IMR-90 (cell line): Measurements from ENCODE around the gene SERPINI1.

Experiments used
- CEBPB ChIP-seq: IDR thresholded peaks from 2 replicates; pipeline ENCODE4 v1.6.1; 2012; ENCODE audit warnings: low read depth, low read length, improper control_type of control experiment
- FOS ChIP-seq: fragments of 150-350 bp; IDR thresholded peaks from 2 replicates; pipeline ENCODE4 v1.6.1; 2016; ENCODE audit warnings: low read depth, low read length
- MAFK ChIP-seq: IDR thresholded peaks from 2 replicates; pipeline ENCODE4 v1.6.1; 2012; ENCODE audit warnings: low read depth, low read length, improper control_type of control experiment
- MAZ ChIP-seq: IDR thresholded peaks from 2 replicates; pipeline ENCODE4 v1.6.1; 2012; ENCODE audit warnings: low read depth, mild to moderate bottlenecking, low read length, improper control_type of control experiment, moderate library complexity, borderline replicate concordance
- MXI1 ChIP-seq: IDR thresholded peaks from 2 replicates; pipeline ENCODE4 v1.6.1; 2012; ENCODE audit warnings: low read depth, mild to moderate bottlenecking, low read length, moderate library complexity, borderline replicate concordance
- POLR2A ChIP-seq: IDR thresholded peaks from 2 replicates; pipeline ENCODE4 v1.6.1; 2012; ENCODE audit warnings: mild to moderate bottlenecking, low read depth, low read length
- RCOR1 ChIP-seq: IDR thresholded peaks from 2 replicates; pipeline ENCODE4 v1.6.1; 2012; ENCODE audit warnings: mild to moderate bottlenecking, low read length, improper control_type of control experiment; ENCODE audit not compliant: insufficient replicate concordance
- SMC3 ChIP-seq: fragments of 150-350 bp; IDR thresholded peaks from 2 replicates; pipeline ENCODE4 v1.6.1; 2016; ENCODE audit warnings: low read depth, mild to moderate bottlenecking, antibody characterized with exemption, low read length, moderate library complexity
- TF ChIP-seq, protein P1 (sequence below): conservative IDR thresholded peaks from 2 replicates; pipeline ENCODE4 v1.5.1; 2012; ENCODE audit warnings: mild to moderate bottlenecking, low read depth, low read length, improper control_type of control experiment
- TF ChIP-seq, protein P2 (sequence below): fragments of 150-350 bp; IDR thresholded peaks from 2 replicates; pipeline ENCODE4 v1.6.1; 2016; ENCODE audit warnings: low read depth, mild to moderate bottlenecking, low read length, moderate library complexity, borderline replicate concordance
- TF ChIP-seq, protein P3 (sequence below): fragments of 150-350 bp; IDR thresholded peaks from 2 replicates; pipeline ENCODE4 v1.6.1; 2017; ENCODE audit warnings: mild to moderate bottlenecking, antibody characterized with exemption, low read length, low read depth

DNA sequence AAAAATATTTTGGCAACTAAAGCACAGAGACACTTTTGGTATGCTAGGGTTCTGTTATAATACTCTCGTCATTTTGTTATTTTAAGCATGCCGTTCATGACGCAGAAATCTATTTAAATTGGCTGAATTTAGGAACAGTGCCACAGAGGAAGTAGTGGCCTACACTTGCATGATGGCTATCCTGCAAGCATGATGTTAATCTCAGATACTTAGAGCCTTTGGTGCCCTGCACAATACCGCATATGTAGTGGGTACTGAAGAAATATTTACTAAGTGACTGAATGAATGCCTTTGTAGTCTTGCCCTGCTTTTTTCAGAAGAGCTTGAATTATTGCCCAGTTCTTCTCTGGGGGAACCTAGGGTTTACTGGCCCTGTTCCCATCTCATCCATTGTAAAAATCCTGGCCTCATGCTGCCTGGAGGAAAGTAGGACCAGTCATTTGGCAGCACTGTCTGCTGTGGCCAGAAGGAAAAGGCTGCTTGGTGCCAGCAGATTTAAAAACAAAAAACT, 79.0 kb downstream of the SERPINI1 start:
- TF ChIP-seq, protein P1, sequence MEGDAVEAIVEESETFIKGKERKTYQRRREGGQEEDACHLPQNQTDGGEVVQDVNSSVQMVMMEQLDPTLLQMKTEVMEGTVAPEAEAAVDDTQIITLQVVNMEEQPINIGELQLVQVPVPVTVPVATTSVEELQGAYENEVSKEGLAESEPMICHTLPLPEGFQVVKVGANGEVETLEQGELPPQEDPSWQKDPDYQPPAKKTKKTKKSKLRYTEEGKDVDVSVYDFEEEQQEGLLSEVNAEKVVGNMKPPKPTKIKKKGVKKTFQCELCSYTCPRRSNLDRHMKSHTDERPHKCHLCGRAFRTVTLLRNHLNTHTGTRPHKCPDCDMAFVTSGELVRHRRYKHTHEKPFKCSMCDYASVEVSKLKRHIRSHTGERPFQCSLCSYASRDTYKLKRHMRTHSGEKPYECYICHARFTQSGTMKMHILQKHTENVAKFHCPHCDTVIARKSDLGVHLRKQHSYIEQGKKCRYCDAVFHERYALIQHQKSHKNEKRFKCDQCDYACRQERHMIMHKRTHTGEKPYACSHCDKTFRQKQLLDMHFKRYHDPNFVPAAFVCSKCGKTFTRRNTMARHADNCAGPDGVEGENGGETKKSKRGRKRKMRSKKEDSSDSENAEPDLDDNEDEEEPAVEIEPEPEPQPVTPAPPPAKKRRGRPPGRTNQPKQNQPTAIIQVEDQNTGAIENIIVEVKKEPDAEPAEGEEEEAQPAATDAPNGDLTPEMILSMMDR, result no peak
- TF ChIP-seq RCOR1 (no peak), FOS (no peak), MXI1 (no peak), POLR2A (no peak), MAFK (no peak), CEBPB (no peak), MAZ (no peak), SMC3 (no peak)
- TF ChIP-seq, protein P2, sequence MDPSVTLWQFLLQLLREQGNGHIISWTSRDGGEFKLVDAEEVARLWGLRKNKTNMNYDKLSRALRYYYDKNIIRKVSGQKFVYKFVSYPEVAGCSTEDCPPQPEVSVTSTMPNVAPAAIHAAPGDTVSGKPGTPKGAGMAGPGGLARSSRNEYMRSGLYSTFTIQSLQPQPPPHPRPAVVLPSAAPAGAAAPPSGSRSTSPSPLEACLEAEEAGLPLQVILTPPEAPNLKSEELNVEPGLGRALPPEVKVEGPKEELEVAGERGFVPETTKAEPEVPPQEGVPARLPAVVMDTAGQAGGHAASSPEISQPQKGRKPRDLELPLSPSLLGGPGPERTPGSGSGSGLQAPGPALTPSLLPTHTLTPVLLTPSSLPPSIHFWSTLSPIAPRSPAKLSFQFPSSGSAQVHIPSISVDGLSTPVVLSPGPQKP, result no peak
- TF ChIP-seq, protein P3, sequence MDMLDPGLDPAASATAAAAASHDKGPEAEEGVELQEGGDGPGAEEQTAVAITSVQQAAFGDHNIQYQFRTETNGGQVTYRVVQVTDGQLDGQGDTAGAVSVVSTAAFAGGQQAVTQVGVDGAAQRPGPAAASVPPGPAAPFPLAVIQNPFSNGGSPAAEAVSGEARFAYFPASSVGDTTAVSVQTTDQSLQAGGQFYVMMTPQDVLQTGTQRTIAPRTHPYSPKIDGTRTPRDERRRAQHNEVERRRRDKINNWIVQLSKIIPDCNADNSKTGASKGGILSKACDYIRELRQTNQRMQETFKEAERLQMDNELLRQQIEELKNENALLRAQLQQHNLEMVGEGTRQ, result no peak
